ENCODE data around the gene FOXM1. TPM values are rescaled to one million over a fixed set of nuclear protein-coding genes. Genes with fewer than 3 reads are reported as not detected.
A peak's percentile ranks its signal among the peaks of the same experiment; 100 is the strongest.

Gene FOXM1
- total and polyA plus RNA-seq, 5 experiments from 2014 or later = 0.19 to 0.62 TPM; not detected in 3

DNA sequence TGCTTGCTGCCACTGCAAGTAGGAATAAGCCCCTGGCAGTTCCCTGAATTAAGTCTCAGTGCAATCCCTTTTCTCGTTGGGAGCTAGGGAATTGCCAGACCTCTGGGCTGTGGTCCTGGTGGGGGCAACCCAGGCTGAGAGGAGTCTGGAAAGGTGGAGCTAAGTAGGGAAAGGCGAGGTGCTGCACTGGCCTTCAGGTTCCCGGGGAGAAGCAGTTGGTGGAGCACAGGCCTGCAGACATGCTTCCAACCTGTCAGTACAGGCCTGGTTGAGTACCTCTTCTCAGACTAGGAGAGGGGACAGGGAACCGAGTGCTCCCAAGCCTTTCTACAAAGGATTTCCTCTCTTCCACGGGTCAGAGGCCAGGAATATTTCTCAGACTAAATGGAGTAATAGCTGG lies 43.6 kb downstream of the FOXM1 start:
- H3K27ac Mint-ChIP-seq = peak overlapping the region in 1 of 10 donors; percentile 52
- H3K4me1 Mint-ChIP-seq = peaks cover 9 to 28% (median 21%) of the 10 kb centered on the region in 4 donors
- H3K27me3 Mint-ChIP-seq = no peaks in the 10 kb centered on the region
- H3K36me3 Mint-ChIP-seq = peaks cover 0 to 51% (median 12%) of the 10 kb centered on the region in 3 donors
- no peak overlapping the region for H3K4me3 Mint-ChIP-seq
- ATAC-seq = no peak
- H3K9me3 Mint-ChIP-seq = no peaks in the 10 kb centered on the region
- POLR2A ChIA-PET = interaction anchor here (0.6 kb wide), 1 partner anchor 14 kb away, joined by 3 read pairs; no protein-coding TSS in a partner anchor
- no peak for DNase-seq

DNA sequence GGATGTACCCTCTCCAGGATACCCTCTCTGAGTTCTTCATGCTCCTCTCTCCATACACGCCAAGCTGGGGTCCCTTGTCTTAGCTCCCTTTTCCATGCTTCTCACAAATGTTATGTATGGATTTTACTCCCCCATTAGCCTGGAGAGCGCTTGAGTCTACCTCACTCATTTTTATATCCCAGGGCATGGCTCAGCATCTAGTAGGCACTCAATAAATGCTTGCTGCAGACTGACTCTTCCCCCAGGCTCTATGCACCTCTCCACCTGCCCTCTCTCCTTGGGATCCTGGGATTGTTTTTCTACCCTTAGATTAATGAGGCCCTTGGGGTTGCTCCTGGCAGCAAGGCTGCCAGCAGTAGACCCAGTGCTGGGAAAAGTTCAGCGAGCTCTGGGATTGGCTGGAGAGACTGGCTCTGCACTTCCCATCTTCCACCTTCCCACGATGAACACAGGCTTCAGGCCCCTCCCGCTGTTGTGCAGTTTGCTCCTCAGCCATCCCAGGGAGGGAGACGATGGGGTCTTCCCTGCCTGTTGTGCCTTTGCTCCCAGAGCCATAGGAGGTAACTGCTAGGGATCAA lies 44.3 kb downstream of the FOXM1 start:
- no peak for DNase-seq
- H3K27me3 Mint-ChIP-seq = no peaks in the 10 kb centered on the region
- no peak overlapping the region for H3K4me3 Mint-ChIP-seq
- peaks cover 0 to 51% (median 15%) of the 10 kb centered on the region in 3 donors for H3K36me3 Mint-ChIP-seq
- POLR2A ChIA-PET = interaction anchor here (0.6 kb wide), 1 partner anchor 55 kb away, joined by 7 read pairs; no protein-coding TSS in a partner anchor
- H3K9me3 Mint-ChIP-seq = no peaks in the 10 kb centered on the region
- H3K4me1 Mint-ChIP-seq = peaks cover 9 to 28% (median 20%) of the 10 kb centered on the region in 4 donors
- H3K27ac Mint-ChIP-seq = peak overlapping the region in 6 of 10 donors; percentile 4 to 80 (median 64)
- no peak for ATAC-seq

DNA sequence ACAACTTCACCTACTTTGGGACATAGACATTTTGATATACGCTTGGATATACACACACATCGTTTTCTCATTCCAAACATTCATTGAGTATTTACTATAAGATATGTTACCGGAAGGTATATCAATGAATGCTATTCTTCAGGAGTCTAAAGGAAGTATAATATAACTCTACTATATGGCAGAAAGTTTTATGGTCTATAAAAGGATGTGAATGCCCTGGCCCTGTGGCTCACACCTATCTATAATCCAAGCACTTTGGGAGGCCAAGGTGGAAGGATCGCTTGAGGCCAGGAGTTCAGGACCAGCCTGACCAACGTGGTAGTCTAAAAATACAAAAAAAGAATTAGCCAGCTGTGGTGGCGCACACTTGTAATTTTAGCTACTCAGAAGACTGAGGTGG lies 47.7 kb downstream of the FOXM1 start:
- no peaks in the 10 kb centered on the region for H3K9me3 Mint-ChIP-seq
- peaks cover 0 to 74% (median 10%) of the 10 kb centered on the region in 3 donors for H3K36me3 Mint-ChIP-seq
- H3K4me1 Mint-ChIP-seq = peaks cover 0 to 10% (median 4%) of the 10 kb centered on the region in 4 donors
- H3K4me3 Mint-ChIP-seq = no peak overlapping the region
- POLR2A ChIA-PET = no interaction called here
- H3K27me3 Mint-ChIP-seq = no peaks in the 10 kb centered on the region
- H3K27ac Mint-ChIP-seq = peak overlapping the region in 2 of 10 donors; percentile 25 to 54
- DNase-seq (no peak), ATAC-seq (no peak)

DNA sequence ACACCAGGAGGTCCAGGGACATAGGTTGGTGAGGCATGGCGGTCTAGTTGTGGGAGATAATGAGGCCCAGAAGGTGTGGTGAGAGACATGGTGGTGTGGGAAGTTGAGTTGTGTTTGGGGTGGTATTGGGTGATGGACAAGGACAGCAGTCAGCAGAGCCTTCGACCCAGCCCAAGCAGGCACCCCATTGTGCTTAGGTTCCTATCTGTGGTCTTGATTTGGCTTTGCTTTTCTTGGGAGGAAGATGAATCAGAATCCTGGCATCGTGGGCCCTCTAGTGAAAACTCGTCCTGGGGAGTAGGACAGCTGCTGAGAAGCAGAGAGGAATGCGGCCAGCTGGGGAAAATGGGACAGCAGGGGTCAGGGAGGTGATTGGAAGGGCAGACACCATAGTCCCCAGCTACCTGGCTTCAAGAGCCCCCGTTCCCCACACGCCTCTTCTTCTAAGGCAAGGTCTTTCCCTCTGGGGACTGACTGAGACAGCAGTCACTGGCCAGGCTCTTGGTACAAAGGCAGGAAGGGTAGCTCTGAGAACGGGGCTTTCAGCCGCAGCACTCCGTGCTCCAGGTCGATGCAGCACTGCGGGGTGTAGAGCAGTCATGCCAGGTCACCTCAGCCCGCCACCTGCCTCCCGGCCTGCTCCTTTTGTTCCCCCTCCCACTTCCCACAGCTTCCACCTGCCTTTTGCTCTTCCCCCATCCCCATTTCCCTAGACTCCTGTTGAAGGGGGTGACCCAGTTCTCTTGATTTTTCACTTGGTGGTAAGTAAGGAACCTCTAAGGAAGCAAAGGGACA lies 50.1 kb downstream of the FOXM1 start:
- POLR2A ChIA-PET = no interaction called here
- Mint-ChIP-seq H3K27ac (peak overlapping the region in 3 of 10 donors; percentile 58 to 89 (median 85)), H3K4me3 (no peak overlapping the region), H3K4me1 (peaks cover 0 to 8% (median under 1%) of the 10 kb centered on the region in 4 donors), H3K36me3 (peaks cover 0 to 90% (median 16%) of the 10 kb centered on the region in 3 donors), H3K27me3 (no peaks in the 10 kb centered on the region), H3K9me3 (no peaks in the 10 kb centered on the region)
- no peak for DNase-seq
- no peak for ATAC-seq

DNA sequence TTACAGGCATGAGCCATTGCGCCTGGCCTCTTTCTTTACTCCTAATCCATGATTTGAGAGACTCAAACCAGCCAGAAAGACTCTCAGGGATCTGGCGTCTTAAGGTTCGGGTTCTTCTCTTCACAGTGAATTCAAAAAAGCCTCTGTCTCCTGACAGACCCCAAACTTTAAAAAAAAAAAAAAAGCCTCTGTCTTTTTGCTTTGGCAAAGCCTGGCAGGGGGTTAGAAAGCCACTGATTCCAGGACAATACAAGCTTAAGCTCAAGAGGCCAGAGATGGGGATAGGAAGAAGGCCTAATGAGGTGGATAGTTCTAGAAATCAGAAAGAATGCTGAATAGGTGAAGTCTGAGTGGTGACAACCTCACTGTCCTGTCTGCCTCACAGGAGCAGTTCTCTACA lies 50.9 kb downstream of the FOXM1 start:
- H3K9me3 Mint-ChIP-seq = no peaks in the 10 kb centered on the region
- DNase-seq = no peak
- no peak overlapping the region for H3K4me3 Mint-ChIP-seq
- H3K4me1 Mint-ChIP-seq = peaks cover 0 to 10% (median 2%) of the 10 kb centered on the region in 4 donors
- POLR2A ChIA-PET = no interaction called here
- H3K27me3 Mint-ChIP-seq = no peaks in the 10 kb centered on the region
- no peak overlapping the region for H3K27ac Mint-ChIP-seq
- H3K36me3 Mint-ChIP-seq = peaks cover 0 to 92% (median 15%) of the 10 kb centered on the region in 3 donors
- no peak for ATAC-seq

DNA sequence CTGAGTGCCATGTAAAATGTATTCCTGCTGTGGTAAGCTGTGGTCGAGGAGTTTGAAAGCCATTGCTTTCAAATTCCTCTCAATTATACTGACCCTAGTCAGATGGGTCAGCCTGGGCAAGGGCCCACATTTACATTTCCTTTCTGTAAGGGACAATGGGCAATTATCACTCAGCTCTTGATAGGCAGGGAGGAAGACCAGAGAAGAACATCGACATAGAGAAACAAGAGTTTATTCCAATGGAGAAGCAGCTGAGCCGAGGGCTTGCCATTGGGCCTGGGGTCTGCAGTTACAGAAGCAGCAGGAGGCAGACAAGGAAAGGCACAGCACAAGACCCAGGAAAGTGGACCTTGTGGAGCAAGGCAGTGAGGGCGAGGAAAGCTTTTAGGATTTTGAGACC lies 51.8 kb downstream of the FOXM1 start:
- Mint-ChIP-seq H3K27me3 (no peaks in the 10 kb centered on the region), H3K9me3 (no peaks in the 10 kb centered on the region), H3K4me1 (peaks cover 0 to 10% (median 2%) of the 10 kb centered on the region in 4 donors), H3K27ac (peak overlapping the region in 2 of 10 donors; percentile 14 to 50), H3K4me3 (no peak overlapping the region), H3K36me3 (peaks cover 0 to 95% (median 16%) of the 10 kb centered on the region in 3 donors)
- ATAC-seq (no peak), DNase-seq (no peak)
- POLR2A ChIA-PET = no interaction called here

DNA sequence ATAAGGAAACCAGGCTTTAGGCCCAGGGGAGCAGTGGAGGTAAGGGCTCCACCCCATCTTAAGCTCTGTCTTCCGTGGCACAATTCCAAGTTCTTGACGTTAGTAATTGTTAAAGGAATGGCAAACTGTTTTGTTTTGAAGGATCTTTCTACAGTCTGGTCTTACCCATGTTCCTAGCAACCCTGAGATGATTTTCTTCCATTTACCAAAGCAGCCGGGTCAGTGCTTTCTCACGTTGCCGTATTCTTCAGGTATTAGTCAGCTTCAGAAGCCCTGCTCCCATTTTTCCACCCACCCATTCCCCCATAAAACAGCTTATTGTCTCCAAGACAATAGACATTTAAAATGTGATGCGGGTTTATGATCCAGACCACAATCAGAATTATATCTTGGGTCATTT lies 52.4 kb downstream of the FOXM1 start:
- POLR2A ChIA-PET = interaction anchor here (0.6 kb wide), 1 partner anchor 13 kb away, joined by 4 read pairs; no protein-coding TSS in a partner anchor
- Mint-ChIP-seq H3K36me3 (peaks cover 0 to 98% (median 18%) of the 10 kb centered on the region in 3 donors), H3K9me3 (no peaks in the 10 kb centered on the region), H3K27me3 (no peaks in the 10 kb centered on the region), H3K4me3 (no peak overlapping the region), H3K27ac (peak overlapping the region in 2 of 10 donors; percentile 22 to 41), H3K4me1 (peaks cover 0 to 12% (median 8%) of the 10 kb centered on the region in 4 donors)
- no peak for DNase-seq
- no peak for ATAC-seq

DNA sequence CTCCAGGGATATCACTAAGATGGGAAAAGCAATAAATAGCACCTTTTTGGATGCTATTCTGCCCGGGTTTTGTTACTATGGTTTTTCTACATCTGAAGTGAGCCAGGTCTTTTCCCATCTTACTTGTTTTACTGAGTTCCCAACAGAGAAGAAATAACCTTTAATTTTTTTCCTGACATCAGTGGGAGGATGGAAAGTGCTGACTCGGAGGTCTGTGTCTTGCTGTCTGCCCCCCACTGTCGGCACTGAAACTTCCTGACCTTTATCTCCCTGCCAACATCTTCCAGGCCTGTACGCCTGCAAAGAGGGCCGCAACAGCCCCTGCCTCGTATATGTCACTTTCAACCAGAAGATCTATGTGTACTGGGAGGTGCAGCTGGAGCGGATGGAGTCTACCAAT lies 53.5 kb downstream of the FOXM1 start:
- POLR2A ChIA-PET = no interaction called here
- no peak for DNase-seq
- ATAC-seq = no peak
- Mint-ChIP-seq H3K27me3 (no peaks in the 10 kb centered on the region), H3K9me3 (no peaks in the 10 kb centered on the region), H3K27ac (peak overlapping the region in 1 of 10 donors; percentile 12), H3K4me3 (no peak overlapping the region), H3K4me1 (peaks cover 0 to 12% (median 9%) of the 10 kb centered on the region in 4 donors), H3K36me3 (peaks cover 0 to 97% (median 18%) of the 10 kb centered on the region in 3 donors)

DNA sequence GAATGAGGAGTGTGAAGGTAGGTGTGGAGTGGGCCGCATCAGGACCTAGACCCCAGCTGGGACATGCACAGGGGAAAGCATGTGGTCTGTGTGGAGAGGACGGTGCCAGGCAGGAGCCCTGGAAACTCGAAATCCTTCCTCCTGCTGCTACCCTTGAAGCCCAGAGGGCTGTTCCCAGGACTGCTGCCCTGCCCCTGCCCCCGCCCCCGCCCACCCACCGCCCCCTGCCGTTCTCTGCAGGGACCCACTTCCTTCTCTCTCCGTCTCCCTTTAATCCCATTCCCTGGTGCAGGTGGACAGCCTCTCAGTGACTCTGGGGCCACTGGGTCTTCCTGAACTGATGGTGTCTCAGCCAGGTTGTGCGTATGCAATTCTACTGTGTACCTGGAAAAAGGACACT lies 56.5 kb downstream of the FOXM1 start:
- no peak for ATAC-seq
- H3K27ac Mint-ChIP-seq = peak overlapping the region in 3 of 10 donors; percentile 18 to 72 (median 52)
- peaks cover 9 to 26% (median 11%) of the 10 kb centered on the region in 4 donors for H3K4me1 Mint-ChIP-seq
- no peak overlapping the region for H3K4me3 Mint-ChIP-seq
- POLR2A ChIA-PET = no interaction called here
- H3K27me3 Mint-ChIP-seq = no peaks in the 10 kb centered on the region
- DNase-seq = no peak
- H3K36me3 Mint-ChIP-seq = peaks cover 5 to 94% (median 16%) of the 10 kb centered on the region in 3 donors
- no peaks in the 10 kb centered on the region for H3K9me3 Mint-ChIP-seq

DNA sequence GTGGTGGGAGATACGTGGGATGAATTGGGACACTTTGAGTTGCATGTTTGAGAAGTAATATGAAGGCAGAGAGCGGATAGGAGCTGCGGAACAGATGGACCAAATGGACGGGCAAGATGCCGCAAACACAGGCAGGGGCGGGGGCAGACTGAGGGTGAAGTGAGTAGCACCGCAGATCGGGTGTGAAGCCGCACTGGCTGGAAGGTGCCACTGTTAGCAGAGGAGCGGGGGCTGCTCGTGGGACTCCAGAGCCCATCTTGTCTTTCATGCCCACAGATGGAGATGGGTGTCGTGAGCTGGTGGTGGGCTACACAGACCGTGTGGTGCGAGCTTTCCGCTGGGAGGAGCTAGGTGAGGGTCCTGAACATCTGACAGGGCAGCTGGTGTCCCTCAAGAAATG lies 57.2 kb downstream of the FOXM1 start:
- POLR2A ChIA-PET = no interaction called here
- H3K27ac Mint-ChIP-seq = peak overlapping the region in 7 of 10 donors; percentile 7 to 78 (median 38)
- H3K4me3 Mint-ChIP-seq = no peak overlapping the region

DNA sequence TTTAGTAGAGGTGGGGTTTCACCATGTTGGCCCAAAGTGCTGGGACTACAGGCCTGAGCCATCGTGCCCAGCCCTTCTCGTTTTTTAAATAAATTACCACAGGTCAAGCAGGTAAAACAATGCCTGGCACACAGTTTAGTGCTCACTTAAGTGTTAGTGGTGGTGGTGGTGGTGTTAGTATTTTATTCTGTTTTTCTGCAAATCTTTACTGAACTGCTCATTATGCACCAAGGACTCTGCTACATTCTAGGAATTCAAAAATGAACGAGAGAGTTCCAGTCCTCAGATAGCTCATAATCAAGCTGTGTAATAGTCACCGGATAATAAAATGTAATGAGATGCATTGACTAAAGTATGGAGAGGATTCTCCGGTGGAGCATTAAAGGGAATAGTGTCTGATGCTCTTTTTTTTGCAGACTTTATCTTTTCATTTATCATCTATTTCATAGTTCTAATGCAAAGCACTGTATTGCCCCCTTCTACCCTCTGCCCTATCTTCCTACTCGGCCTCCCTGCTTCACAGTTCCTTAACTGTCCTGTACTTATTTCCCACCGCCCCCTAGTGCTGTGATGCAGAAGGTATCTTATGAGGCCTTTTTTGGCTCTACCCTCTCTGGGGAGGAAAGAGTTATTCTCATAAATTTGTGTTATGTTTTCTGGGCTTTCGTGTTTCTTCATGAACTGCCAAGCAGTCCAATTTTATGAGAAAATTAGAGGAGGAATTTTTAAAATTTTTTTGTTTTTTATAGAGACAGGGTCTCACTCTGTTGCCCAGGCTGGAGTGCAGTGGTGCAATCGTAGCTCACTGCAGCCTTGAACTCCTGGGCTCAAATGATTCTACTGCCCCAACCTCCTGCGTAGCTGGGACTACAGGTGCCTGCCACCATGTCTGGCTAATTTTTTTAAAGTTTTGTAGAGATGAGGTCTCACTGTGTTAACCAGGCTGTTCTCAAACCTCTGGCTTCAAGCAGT lies 63.5 kb downstream of the FOXM1 start:
- ATAC-seq (peak in 1 of 2 donors; percentile 17), DNase-seq (peak in 9 of 10 donors; percentile 20 to 75 (median 37))
- POLR2A ChIA-PET = interaction anchor here (0.6 to 7.0 kb wide), 10 partner anchors 9 to 134 kb away, joined by 3 to 94 read pairs (median 4); partner anchors contain the start of genes FKBP4, FOXM1 and RHNO1
- peaks cover 13 to 49% (median 38%) of the 10 kb centered on the region in 4 donors for H3K4me1 Mint-ChIP-seq
- peak overlapping the region; percentile 96 to 100 (median 100) for H3K27ac Mint-ChIP-seq
- peaks cover 2 to 35% (median 5%) of the 10 kb centered on the region in 3 donors for H3K36me3 Mint-ChIP-seq
- H3K27me3 Mint-ChIP-seq = no peaks in the 10 kb centered on the region
- peak overlapping the region; percentile 94 to 100 (median 100) for H3K4me3 Mint-ChIP-seq
- H3K9me3 Mint-ChIP-seq = no peaks in the 10 kb centered on the region

More for the DNA sequence above, 57.2 kb downstream of the FOXM1 start:
- ATAC-seq = no peak
- Mint-ChIP-seq H3K36me3 (peaks cover 5 to 93% (median 16%) of the 10 kb centered on the region in 3 donors), H3K27me3 (no peaks in the 10 kb centered on the region), H3K9me3 (no peaks in the 10 kb centered on the region), H3K4me1 (peaks cover 11 to 32% (median 17%) of the 10 kb centered on the region in 4 donors)
- DNase-seq = no peak
